ENCODE data around the gene TNFRSF17. TPM values are rescaled to one million over a fixed set of nuclear protein-coding genes. Genes with fewer than 3 reads are reported as not detected.

Gene TNFRSF17
- total and polyA plus RNA-seq, 4 donors = 0.20 to 0.29 (median 0.22) TPM; not detected in 1

GRCh38 chr16:11985250-11985649 lies 20.2 kb downstream of the TNFRSF17 start:
- Histone ChIP-seq H3K27ac (ENCODE audit: low read depth, low read length) (no peak overlapping the region), H3K36me3 (ENCODE audit: control insufficient read depth, insufficient read depth, low read length) (peaks cover 4% of the 10 kb centered on the region), H3K9me3 (ENCODE audit: control insufficient read depth, insufficient read depth, low read length) (no peaks in the 10 kb centered on the region), H3K4me1 (ENCODE audit: control insufficient read depth, insufficient read depth, low read length) (no peaks in the 10 kb centered on the region), H3K4me3 (ENCODE audit: low read depth, low read length) (no peak overlapping the region), H3K27me3 (ENCODE audit: control insufficient read depth, insufficient read depth, low read length) (no peaks in the 10 kb centered on the region)
- DNase-seq (ENCODE audit: low read depth in 4 of 6, low spot score in 6 of 6) = no peak
- 89% methylated on average over 3 of the region's 5 CpGs for WGBS (ENCODE audit: insufficient coverage)

- no peak for DNase-seq (ENCODE audit: low read depth in 4 of 6, low spot score in 6 of 6)
- Histone ChIP-seq H3K4me3 (ENCODE audit: low read depth, low read length) (no peak overlapping the region), H3K27ac (ENCODE audit: low read depth, low read length) (no peak overlapping the region), H3K27me3 (ENCODE audit: control insufficient read depth, insufficient read depth, low read length) (no peaks in the 10 kb centered on the region), H3K4me1 (ENCODE audit: control insufficient read depth, insufficient read depth, low read length) (no peaks in the 10 kb centered on the region), H3K9me3 (ENCODE audit: control insufficient read depth, insufficient read depth, low read length) (no peaks in the 10 kb centered on the region), H3K36me3 (ENCODE audit: control insufficient read depth, insufficient read depth, low read length) (peaks cover 4% of the 10 kb centered on the region)
- 100% methylated on average over 1 of the region's 12 CpGs for WGBS (ENCODE audit: insufficient coverage)
These were observed 21.6 kb downstream of the TNFRSF17 start for GRCh38 chr16:11986521-11987057.

- Histone ChIP-seq H3K36me3 (ENCODE audit: control insufficient read depth, insufficient read depth, low read length) (peaks cover 4% of the 10 kb centered on the region), H3K4me3 (ENCODE audit: low read depth, low read length) (no peak overlapping the region), H3K4me1 (ENCODE audit: control insufficient read depth, insufficient read depth, low read length) (no peaks in the 10 kb centered on the region), H3K9me3 (ENCODE audit: control insufficient read depth, insufficient read depth, low read length) (no peaks in the 10 kb centered on the region), H3K27me3 (ENCODE audit: control insufficient read depth, insufficient read depth, low read length) (no peaks in the 10 kb centered on the region), H3K27ac (ENCODE audit: low read depth, low read length) (no peak overlapping the region)
- 80% methylated on average over 1 of the region's 5 CpGs for WGBS (ENCODE audit: insufficient coverage)
- no peak for DNase-seq (ENCODE audit: low read depth in 4 of 6, low spot score in 6 of 6)
These were observed 23.4 kb downstream of the TNFRSF17 start for GRCh38 chr16:11988258-11988978.

GRCh38 chr16:11990702-11991390 lies 25.8 kb downstream of the TNFRSF17 start:
- no peak for DNase-seq (ENCODE audit: low read depth in 4 of 6, low spot score in 6 of 6)
- H3K9me3 ChIP-seq (ENCODE audit: control insufficient read depth, insufficient read depth, low read length) = no peaks in the 10 kb centered on the region
- no peaks in the 10 kb centered on the region for H3K4me1 ChIP-seq (ENCODE audit: control insufficient read depth, insufficient read depth, low read length)
- H3K4me3 ChIP-seq (ENCODE audit: low read depth, low read length) = no peak overlapping the region
- no peak overlapping the region for H3K27ac ChIP-seq (ENCODE audit: low read depth, low read length)
- no peaks in the 10 kb centered on the region for H3K27me3 ChIP-seq (ENCODE audit: control insufficient read depth, insufficient read depth, low read length)
- H3K36me3 ChIP-seq (ENCODE audit: control insufficient read depth, insufficient read depth, low read length) = no peaks in the 10 kb centered on the region
- WGBS (ENCODE audit: insufficient coverage) = 75% methylated on average over 6 of the region's 11 CpGs

- 100% methylated on average over 1 of the region's 3 CpGs for WGBS (ENCODE audit: insufficient coverage)
- no peaks in the 10 kb centered on the region for H3K27me3 ChIP-seq (ENCODE audit: control insufficient read depth, insufficient read depth, low read length)
- no peaks in the 10 kb centered on the region for H3K9me3 ChIP-seq (ENCODE audit: control insufficient read depth, insufficient read depth, low read length)
- DNase-seq (ENCODE audit: low read depth in 4 of 6, low spot score in 6 of 6) = no peak
- no peak overlapping the region for H3K4me3 ChIP-seq (ENCODE audit: low read depth, low read length)
- H3K4me1 ChIP-seq (ENCODE audit: control insufficient read depth, insufficient read depth, low read length) = no peaks in the 10 kb centered on the region
- H3K27ac ChIP-seq (ENCODE audit: low read depth, low read length) = no peak overlapping the region
- H3K36me3 ChIP-seq (ENCODE audit: control insufficient read depth, insufficient read depth, low read length) = no peaks in the 10 kb centered on the region
These were observed 27.1 kb downstream of the TNFRSF17 start for GRCh38 chr16:11992008-11992584.

- Histone ChIP-seq H3K36me3 (ENCODE audit: control insufficient read depth, insufficient read depth, low read length) (no peaks in the 10 kb centered on the region), H3K4me3 (ENCODE audit: low read depth, low read length) (no peak overlapping the region), H3K4me1 (ENCODE audit: control insufficient read depth, insufficient read depth, low read length) (no peaks in the 10 kb centered on the region), H3K27ac (ENCODE audit: low read depth, low read length) (no peak overlapping the region), H3K9me3 (ENCODE audit: control insufficient read depth, insufficient read depth, low read length) (no peaks in the 10 kb centered on the region), H3K27me3 (ENCODE audit: control insufficient read depth, insufficient read depth, low read length) (no peaks in the 10 kb centered on the region)
- DNase-seq (ENCODE audit: low read depth in 4 of 6, low spot score in 6 of 6) = no peak
- 93% methylated on average over 3 of the region's 16 CpGs for WGBS (ENCODE audit: insufficient coverage)
These were observed 27.8 kb downstream of the TNFRSF17 start for GRCh38 chr16:11992586-11993524.

GRCh38 chr16:11994143-11995119 lies 29.4 kb downstream of the TNFRSF17 start:
- 70% methylated on average over 8 of the region's 8 CpGs for WGBS (ENCODE audit: insufficient coverage)
- H3K4me1 ChIP-seq (ENCODE audit: control insufficient read depth, insufficient read depth, low read length) = no peaks in the 10 kb centered on the region
- H3K9me3 ChIP-seq (ENCODE audit: control insufficient read depth, insufficient read depth, low read length) = no peaks in the 10 kb centered on the region
- H3K27me3 ChIP-seq (ENCODE audit: control insufficient read depth, insufficient read depth, low read length) = no peaks in the 10 kb centered on the region
- DNase-seq (ENCODE audit: low read depth in 4 of 6, low spot score in 6 of 6) = no peak
- no peak overlapping the region for H3K27ac ChIP-seq (ENCODE audit: low read depth, low read length)
- H3K4me3 ChIP-seq (ENCODE audit: low read depth, low read length) = no peak overlapping the region
- no peaks in the 10 kb centered on the region for H3K36me3 ChIP-seq (ENCODE audit: control insufficient read depth, insufficient read depth, low read length)

- no peaks in the 10 kb centered on the region for H3K4me1 ChIP-seq (ENCODE audit: control insufficient read depth, insufficient read depth, low read length)
- no peaks in the 10 kb centered on the region for H3K27me3 ChIP-seq (ENCODE audit: control insufficient read depth, insufficient read depth, low read length)
- H3K36me3 ChIP-seq (ENCODE audit: control insufficient read depth, insufficient read depth, low read length) = no peaks in the 10 kb centered on the region
- no peak overlapping the region for H3K4me3 ChIP-seq (ENCODE audit: low read depth, low read length)
- no peak for DNase-seq (ENCODE audit: low read depth in 4 of 6, low spot score in 6 of 6)
- H3K27ac ChIP-seq (ENCODE audit: low read depth, low read length) = no peak overlapping the region
- no peaks in the 10 kb centered on the region for H3K9me3 ChIP-seq (ENCODE audit: control insufficient read depth, insufficient read depth, low read length)
- 91% methylated on average over 7 of the region's 9 CpGs for WGBS (ENCODE audit: insufficient coverage)
These were observed 31.7 kb downstream of the TNFRSF17 start for GRCh38 chr16:11996433-11997330.

Measured in spinal cord (tissue), 10 donors.